G401 (cell line): ENCODE data around the gene SNX32. TPM values are rescaled to one million over a fixed set of nuclear protein-coding genes. Genes with fewer than 3 reads are reported as not detected.
"Not testable (repeated sequence)": the region's sequence is repeated elsewhere in the genome, so short reads cannot be mapped to it uniquely, and the experiment has no call there.

Experiments
- DNase-seq: peaks from one replicate; pipeline ENCODE4 v3.0.0-alpha.2; 2015; ENCODE audit warnings: low spot score
- in situ Hi-C: cut with HindIII; loops from 2 replicates; pipeline ENCODE4 v1.10.0; 2016; ENCODE audit warnings: low sequenced_read_pairs, mixed read lengths
- total RNA-seq: library from RNA; depleted of rRNA; stranded (reverse); fragments of >200 nt; shearing (Covaris generic); gene quantifications from 2 replicates; pipeline ENCODE4 v1.2.3, GENCODE V29; 2014

Gene SNX32
- total RNA-seq, 1 experiment from 2014 or later = not detected

DNA sequence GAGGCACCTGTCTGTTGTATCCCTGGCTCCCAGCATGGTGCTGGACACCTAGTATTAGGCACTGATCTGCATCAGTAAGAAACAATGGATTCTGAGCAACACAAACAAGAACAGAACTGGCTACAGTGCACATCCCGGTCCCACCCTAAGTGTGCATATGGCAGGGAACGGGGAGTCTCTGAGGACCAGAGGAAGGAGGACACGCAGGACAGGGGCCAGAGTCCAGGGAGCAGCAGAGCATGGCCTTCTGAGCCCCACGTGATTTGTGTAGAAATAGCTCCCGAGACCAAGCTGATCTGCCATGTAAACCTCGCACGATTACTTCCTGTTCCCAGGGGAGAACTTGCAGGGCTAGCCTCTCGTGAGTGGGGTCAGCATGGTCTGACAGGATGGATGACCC lies 12.7 kb upstream of the SNX32 start:
- in situ Hi-C loops = no loop called here
- no peak for DNase-seq

DNA sequence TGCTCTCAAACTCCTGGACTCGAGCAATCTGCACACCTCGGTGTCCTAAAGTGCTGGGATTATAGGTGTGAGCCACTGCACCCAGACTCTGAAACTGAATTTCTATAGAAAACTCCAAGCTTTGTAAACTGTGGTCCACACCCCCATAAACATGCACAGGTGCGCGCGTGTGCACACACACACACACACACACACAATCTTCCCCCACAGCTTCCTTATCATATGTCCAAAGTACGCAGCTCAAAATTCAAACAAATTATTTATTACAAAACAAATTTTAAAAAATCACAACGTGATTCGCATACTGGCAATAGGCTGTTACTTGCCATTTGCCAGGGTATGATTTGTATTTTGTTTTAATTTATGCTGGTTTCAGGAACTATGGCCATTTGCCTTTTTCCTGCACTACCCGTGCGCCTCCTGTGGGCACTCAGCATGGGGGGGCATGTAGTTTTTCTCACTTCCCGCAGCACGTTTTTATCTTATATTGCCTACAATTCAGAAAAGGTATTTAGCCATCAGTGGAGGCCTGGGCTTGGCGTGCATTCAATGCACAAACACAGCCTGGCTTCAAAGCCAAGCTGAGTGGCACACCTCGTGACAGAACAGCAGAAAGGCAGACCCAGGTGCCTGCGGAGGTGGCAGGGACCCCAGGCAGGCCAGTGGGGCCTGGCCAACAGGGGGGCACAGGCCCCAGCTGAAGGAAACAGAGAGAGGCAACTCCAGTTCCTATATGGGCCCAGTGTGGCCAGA lies 10.8 kb upstream of the SNX32 start:
- in situ Hi-C loops = no loop called here
- no peak for DNase-seq

DNA sequence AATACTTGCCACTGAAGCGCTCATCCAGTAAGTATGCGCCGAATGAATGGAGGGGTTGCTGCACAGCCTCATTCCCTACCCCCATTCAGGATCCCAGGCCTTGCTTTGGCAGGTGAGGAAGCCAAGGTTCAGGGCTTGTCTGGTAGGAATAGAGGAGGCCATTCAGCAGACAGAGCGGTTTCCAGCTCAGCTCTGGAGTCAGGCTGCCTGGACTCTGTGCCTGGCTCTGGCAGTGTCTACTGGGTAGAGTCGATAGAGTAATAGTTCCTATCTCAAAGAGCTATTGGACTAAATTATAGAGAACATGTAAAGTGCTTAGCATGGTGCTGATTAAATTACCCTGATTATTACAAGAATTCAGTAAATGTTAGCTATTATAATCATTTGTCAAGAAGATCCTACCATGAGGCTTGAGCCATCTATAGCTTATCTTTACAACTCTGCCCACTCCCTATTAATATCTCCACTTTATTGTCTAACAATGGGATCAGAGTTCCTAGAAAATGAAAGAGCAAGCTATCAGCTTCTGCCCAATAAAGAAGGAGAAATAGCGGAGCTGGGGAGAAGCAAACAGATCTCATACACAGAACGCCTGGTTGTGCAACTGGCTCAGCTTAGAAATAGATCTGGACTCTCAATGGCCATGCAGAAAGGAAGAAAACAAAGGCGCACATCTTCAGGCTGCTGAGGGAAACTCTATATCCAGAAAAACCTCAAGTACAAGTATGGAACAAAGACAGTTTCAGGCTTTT lies 6.6 kb upstream of the SNX32 start:
- in situ Hi-C loops = no loop called here
- DNase-seq = no peak

DNA sequence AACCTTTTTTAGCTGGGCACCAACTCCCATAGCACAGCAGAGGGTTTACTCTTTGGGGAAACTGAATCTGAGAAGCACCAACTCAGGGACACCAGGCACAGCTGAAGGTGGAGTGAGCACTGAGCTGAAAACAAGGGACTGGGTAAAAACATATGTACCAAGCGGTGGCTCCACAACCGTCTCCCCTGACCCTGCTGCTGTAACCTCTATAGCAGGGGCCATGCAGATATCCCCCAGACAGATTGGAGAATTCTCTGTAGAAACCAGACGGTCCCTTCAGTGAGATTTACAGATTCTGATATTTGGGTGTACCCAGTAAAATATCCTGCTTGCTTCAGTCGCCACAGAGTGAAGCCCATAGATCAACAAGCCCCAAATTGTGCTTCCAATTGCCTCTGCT lies 4.3 kb upstream of the SNX32 start:
- no peak for DNase-seq
- in situ Hi-C loops = no loop called here

DNA sequence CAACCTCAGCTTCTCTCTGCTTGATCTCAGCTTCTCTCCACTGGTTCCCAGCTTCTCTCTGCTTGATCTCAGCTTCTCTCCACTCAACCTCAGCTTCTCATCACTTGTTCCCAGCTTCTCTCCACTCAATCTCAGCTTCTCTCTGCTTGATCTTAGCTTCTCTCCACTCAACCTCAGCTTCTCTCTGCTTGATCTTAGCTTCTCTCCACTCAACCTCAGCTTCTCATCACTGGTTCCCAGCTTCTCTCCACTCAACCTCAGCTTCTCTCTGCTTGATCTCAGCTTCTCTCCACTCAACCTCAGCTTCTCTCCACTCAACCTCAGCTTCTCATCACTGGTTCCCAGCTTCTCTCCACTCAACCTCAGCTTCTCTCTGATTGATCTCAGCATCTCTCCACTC lies 1.5 kb upstream of the SNX32 start:
- in situ Hi-C loops = not testable (repeated sequence)

DNA sequence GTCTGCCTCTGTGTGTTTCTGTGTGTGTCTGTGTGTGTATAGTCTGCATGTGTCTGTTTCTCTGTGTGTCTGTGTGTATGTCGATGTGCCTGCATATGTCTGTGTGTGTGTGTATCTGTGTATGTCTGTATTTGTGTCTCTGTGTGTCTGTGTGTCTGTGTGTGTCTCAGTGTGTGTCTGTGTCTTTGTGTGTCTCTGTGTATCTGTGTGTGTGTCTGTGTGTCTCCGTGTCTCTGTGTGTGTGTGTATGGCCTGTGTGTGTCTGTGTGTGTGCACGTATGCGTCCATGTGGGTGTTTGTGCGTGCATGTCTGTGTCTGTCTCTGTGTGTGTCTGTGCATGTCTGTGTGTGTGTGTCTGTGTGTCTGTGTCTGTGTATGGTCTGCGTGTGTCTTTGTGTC lies 439 bp downstream of the SNX32 start:
- in situ Hi-C loops = no loop called here
- no peak for DNase-seq

More for the DNA sequence above, 1.5 kb upstream of the SNX32 start:
- not testable (repeated sequence) for DNase-seq

DNA sequence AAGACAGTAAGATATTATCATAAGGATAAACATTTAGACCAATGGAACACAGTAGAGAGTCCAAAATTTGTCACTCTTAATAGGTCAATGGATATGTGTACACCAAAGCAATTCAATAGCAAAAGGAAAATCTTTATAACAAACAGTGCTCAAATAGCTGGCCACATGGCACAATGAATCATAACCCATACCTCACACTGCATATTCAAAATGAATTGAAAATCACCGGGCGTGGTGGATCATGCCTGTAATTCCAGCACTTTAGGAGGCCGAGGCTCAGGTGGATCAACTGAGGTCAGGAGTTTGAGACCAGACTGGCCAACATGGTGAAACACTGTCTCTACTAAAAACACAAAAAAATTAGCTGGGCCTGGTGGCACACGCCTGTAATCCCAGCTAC lies 8.4 kb downstream of the SNX32 start:
- DNase-seq = no peak
- in situ Hi-C loops = no loop called here

DNA sequence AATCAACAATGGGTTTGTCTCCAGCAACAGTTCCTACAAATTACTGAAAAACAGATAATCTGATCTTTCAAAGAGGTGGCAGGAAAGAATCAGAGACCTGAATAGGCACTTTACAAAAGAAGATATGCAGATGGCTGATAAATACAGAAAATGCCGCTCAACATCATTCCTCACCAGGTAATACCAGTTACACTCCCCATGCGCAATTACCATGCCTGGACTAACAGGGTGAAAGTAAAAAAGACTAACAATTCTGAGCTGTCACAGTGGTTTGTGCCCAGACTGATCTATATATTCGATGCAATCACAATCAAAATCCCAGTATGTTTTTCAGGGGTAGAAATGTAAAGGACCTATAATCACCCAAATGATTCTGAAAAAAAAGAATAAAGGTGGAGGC lies 10.0 kb downstream of the SNX32 start:
- in situ Hi-C loops = no loop called here
- no peak for DNase-seq

DNA sequence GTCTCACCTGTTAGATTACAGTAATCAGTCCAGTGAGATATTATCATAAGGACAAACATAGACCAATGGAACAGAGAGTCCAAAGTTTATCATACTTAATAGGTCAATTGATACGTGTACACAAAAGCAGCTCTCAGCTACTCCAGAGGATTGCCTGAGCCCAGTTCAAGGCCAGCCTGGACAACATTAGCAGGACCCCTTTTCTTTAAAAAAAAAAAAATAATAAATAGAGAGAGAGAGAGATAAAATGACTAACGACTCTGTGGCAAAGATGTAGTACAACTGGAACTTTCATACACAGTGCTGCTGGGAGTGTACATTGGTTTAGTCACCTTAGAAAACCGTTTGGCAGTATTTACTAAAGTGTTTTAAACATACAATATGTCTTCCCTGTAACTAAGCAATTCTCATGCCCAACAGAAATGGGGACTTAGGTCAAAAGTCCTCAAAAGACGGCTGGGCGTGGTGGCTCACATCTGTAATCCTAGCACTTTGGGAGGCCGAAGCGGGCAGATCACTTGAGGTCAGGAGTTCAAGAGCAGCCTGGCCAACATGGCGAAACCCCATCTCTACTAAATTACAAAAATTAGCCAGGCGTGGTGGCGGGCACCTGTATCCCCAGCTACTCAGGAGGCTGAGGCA lies 10.6 kb downstream of the SNX32 start:
- no peak for DNase-seq
- in situ Hi-C loops = no loop called here

DNA sequence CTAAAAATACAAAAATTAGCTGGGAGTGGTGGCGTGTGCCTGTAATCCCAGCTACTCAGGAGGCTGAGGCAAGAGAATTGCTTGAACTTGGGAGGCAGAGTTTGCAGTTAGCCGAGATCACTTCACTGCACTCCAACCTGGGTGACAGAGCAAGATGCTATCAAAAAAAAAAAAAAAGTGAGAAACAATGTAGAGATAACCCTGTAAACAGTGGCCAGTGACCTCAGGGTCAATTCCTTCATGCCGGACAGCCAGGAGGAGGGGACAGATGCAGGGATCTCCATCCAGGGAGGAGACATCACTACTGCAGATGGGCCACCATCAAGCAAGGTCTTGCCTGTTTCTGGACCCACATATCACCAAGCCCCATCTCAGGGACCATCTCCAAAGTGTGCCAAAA lies 14.0 kb downstream of the SNX32 start:
- no peak for DNase-seq
- in situ Hi-C loops = no loop called here

DNA sequence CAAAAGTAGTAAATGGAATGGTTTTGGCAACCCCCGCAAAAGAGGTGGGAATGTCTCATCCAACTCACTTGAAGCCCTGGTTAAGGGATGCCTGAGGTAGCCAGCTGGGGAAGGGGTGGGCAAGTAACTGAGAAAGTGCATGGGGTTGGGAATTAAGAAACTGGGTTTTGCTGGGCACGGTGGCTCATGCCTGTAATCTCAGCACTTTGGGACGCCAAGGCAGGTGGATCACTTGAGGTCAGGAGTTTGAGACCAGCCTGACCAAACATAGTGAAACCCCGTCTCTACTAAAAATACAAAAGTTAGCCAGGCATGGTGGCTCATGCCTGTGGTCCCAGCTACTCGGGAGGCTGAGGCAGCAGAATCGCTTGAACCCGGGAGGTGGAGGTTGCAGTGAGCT lies 14.9 kb downstream of the SNX32 start:
- DNase-seq, in situ Hi-C loops: not testable (repeated sequence)

DNA sequence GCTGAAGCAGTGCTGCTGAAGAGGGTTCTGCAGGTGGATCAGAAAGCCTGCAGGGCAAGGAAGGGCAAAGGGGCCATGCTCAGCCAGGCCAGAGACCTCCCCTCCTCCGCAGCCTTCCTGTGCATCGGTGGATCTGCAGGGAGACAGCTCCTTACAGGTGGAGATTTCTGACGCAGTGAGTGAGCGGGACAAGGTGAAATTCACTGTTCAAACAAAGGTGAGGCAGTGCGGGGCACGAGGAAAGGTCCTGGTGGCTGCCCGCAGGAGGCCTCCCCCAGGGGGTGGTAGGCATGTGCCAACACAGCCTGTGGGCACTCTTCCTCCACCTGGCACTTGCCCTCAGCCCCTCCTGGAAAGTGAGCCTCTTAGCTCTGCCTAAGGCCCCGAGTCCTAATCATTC lies 15.6 kb downstream of the SNX32 start:
- DNase-seq = no peak
- in situ Hi-C loops = no loop called here

DNA sequence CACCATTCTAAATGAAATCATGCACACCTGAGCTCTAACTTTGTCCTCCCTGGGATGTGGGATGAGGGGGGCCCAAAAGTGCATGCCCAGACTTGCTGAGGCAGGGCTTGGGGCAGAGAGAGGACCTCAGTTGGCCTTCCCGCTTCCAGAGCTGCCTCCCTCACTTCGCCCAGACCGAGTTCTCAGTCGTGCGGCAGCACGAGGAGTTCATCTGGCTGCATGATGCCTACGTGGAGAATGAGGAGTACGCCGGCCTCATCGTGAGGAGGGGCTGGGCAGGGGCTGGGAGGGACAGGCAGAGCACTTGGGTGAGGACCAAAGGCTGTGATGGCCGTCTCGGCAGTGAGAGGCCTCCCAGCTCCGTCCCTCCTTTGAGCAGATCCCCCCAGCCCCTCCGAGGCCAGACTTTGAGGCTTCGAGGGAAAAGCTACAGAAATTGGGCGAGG lies 16.0 kb downstream of the SNX32 start:
- in situ Hi-C loops = no loop called here
- no peak for DNase-seq

DNA sequence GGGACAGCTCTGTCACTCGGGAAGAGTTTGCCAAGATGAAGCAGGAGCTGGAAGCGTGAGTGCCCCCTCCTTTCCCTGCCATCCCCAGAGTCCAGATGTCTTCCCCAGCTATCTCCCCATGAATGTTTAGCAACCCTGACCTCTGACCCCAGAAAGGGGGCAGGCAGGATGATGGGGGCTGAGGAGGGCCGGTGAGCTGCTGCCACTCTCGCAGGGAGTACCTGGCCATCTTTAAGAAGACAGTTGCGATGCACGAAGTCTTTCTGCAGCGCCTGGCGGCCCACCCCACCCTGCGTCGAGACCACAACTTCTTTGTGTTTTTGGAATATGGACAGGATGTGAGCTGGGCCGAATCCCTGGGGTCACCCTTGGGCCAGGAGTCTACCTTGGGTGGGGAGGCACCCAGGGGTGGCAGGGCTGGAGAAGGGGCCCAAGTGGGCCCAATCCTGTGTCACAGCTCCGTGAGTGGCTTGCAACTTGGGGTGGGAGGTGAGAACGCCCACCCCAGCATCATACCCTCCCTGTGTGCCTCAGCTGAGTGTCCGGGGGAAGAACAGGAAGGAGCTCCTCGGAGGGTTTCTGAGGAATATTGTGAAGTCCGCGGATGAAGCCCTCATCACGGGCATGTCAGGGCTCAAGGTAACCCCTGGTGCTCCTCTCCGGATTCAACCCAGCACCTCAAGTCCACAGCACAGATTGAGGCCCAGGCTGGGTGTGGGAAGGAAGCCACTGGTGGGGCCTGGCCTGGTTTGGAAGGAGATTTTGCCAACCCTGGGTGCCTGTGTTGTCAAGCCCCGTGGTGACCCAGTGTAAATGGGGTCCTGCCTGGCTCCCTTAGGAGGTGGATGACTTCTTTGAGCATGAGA lies 16.7 kb downstream of the SNX32 start:
- in situ Hi-C loops = no loop called here
- DNase-seq = no peak

DNA sequence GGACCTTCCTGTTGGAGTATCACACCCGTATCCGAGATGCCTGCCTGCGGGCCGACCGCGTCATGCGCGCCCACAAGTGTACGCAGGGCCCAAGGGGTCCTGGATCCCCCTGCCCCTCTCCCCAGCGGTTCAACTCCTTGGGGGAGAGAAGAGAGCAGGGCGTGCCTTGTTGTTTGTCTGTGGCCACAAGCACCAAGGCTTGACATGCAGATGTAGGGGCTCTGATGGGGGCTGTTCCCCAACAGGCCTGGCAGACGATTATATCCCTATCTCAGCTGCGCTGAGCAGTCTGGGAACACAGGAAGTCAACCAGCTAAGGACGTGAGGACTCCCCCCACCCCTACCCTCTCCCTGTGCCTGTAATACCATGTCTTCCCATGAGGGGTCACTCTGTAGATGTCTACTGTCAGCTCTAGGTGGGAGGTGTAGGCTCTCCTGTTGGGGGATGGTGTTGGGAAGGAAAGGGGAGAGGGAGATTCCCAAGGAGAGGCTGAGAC lies 17.4 kb downstream of the SNX32 start:
- DNase-seq = no peak

DNA sequence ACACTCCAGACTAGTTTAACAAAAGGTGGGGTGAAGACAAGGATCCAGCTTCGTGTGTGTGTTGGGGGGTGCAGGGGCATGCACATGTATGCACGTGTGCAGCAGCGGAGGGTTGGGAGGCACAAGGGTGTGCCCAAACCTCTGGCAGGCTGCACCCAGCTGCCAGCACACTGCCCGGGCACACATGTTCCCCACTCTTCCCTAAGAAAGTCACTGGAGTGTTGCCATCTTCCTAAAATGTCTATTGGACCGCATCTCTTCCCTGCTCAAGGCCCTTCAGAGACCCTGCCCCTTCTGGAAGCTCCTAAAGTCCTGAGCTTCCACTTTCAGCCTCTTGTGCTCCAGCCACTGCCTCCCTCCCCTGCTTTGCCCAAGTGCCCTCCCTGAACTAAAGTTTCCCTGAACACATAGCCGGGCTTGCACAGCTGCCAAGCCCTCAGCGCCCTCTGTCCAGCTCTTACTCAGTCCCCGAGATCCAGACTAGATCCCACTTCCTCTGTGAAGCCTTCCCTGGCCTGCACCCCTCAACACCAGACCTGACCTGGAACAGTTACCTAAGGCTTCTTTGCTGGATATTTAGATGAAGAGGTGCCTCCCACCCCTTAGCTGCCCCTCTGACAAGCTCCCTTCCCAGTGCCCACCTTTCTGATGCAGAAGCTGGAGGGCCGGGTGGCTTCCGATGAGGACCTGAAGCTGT lies 18.2 kb downstream of the SNX32 start:
- no peak for DNase-seq
- in situ Hi-C loops = no loop called here

More for the DNA sequence above, 17.4 kb downstream of the SNX32 start:
- in situ Hi-C loops = no loop called here

DNA sequence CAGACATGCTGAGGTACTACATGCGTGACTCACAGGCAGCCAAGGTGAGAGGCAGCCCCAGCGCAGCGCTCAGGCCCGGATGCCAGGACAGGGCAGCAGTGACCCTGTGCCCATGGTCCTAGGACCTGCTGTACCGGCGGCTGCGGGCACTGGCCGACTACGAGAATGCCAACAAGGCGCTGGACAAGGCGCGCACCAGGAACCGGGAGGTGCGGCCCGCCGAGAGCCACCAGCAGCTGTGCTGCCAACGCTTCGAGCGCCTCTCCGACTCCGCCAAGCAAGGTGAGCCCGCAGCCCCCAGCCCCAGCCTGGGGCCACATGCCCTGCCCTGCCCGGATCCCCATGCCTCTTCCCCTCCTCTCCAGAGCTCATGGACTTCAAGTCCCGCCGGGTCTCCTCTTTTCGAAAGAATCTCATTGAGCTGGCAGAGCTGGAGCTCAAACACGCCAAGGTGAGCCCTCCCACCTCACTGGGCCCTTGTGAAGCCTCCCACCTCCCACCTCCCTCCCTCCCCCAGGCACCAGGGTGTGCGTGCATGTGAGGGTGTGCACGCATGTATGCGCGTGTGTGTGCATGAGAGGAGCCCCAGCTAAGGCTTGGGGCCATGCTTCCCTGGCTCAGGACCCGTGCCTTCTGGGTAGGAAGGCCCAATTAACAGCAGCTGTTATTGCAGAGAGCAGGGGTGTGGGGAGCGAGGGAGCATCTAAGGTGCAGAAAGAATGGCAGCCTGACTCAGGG lies 18.9 kb downstream of the SNX32 start:
- no peak for DNase-seq
- in situ Hi-C loops = no loop called here
